GM19238 (cell line): ENCODE results near the gene WASL.
"Not testable (repeated sequence)": the region's sequence is repeated elsewhere in the genome, so short reads cannot be mapped to it uniquely, and the experiment has no call there.

Source experiments
- DNase-seq: peaks from one replicate; pipeline ENCODE4 v3.0.0; 2011; ENCODE audit warnings: low spot score; ENCODE audit not compliant: insufficient read length

The WASL gene

GRCh38 chr7:123661765-123662164 lies 87.0 kb downstream of the WASL start:
- DNase-seq: no peak

DNA sequence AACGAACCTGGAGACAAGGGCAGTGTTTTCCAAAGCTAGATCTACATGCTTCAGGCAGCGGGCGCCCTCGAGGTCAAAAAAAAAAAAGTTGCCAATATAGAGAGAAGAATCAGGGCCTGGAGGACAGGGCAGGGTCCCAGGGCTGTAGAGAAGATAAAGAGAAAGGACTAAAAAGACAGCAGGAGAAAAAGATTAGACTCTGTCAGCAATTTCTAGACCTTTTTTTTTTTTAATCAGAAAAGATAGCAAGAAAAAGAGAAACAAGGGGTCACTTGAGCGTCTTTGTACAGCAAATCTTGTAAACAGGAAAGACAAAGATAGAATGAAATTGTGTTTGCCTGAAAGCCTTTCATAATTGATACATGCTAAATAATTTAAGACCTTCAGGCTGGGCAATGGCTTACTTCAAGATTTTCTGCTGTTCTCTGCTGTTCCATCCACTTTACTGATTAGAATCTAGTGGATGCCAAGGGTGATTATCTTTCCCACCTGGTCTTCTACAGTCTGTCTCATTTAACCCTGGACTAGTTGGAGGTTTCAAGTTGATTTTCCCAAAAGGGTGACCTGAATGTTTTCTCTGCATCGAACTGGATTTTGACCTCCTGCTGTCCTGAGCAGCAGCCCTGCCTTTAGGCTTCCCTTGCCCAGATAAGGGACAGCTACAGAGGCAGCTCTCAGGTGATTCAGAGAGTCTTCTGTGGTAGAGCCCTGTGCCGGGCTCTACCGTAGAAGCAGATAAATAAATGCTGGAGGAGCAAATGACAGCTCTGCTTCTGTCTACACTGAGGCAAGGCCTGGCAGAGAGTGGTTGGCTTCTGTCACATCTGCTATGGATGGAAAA lies 88.1 kb downstream of the WASL start:
- no peak for DNase-seq

GRCh38 chr7:123658023-123658422 lies 90.8 kb downstream of the WASL start:
- DNase-seq: no peak

- DNase-seq: no peak
Observed at GRCh38 chr7:123657304-123657685, 91.5 kb downstream of the WASL start.

GRCh38 chr7:123656544-123657303 lies 92.1 kb downstream of the WASL start:
- DNase-seq: no peak

- DNase-seq: no peak
Observed at GRCh38 chr7:123655614-123656013, 93.2 kb downstream of the WASL start, which contains the start of gene LMOD2. Gene LMOD2 (plus strand): TSS chr7:123655866. CDS start chr7:123655964, 98 bp downstream.

DNA sequence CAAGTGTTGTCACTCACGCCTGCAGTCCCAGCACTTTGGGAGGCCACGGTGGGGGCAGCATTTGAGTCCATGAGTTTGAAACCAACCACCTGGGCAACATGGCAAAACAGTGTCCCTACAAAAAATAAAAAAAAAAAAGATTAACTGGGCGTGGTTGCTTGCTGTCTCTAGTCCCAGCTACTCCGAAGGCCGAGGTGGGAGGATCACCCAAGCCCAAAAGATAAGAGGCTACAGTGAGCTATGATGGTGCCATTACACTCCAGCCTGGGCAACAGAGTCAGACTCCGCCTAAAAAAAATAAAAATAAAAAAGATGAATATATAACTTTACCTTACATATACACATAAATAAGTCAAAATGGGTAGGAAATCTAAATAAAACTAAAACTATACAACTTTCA lies 95.6 kb downstream of the WASL start:
- no peak for DNase-seq

DNA sequence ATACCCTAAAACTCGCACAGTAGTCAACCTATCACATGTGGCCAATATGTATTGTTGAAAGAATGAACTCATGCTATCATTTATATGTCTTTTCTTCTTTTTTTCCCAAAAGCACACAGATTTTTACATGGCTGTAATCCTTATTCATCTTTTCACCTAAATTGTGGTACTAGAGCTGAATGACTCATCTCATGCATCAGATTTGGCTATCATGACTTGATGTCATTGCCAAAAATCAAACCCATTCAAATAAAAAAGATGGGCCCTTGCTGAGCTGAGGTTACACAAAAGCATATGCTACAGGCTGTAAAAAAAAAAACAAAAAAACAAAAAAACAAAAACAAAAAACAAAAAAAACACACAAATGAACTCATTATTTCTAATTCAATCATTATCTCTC lies 96.4 kb downstream of the WASL start:
- DNase-seq: no peak

DNA sequence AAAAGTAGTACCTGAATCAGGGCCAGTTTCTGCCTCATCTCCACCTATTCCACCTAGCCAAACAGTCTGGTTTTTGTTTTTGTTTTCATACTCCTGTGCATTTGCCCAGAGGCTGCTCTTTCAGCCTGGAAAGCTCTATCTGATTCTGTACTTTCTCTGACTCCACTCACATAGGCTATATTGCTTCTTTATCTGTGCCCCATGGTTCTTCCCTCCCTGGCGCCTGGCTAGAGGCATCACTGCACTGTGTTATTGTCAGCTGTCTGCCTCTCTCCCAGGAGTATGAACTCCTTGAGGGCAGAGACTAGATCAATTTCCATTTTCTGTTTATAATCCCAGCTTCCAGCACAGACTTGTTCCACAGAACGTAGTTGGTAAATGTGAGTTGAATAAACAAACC lies 98.2 kb downstream of the WASL start:
- no peak for DNase-seq

GRCh38 chr7:123649964-123650363 lies 98.8 kb downstream of the WASL start:
- DNase-seq: no peak

GRCh38 chr7:123647106-123647730 lies 101.6 kb downstream of the WASL start:
- no peak for DNase-seq

GRCh38 chr7:123645516-123645915 lies 103.3 kb downstream of the WASL start:
- no peak for DNase-seq

- no peak for DNase-seq
Observed at GRCh38 chr7:123643495-123644441, 105.0 kb downstream of the WASL start.

DNA sequence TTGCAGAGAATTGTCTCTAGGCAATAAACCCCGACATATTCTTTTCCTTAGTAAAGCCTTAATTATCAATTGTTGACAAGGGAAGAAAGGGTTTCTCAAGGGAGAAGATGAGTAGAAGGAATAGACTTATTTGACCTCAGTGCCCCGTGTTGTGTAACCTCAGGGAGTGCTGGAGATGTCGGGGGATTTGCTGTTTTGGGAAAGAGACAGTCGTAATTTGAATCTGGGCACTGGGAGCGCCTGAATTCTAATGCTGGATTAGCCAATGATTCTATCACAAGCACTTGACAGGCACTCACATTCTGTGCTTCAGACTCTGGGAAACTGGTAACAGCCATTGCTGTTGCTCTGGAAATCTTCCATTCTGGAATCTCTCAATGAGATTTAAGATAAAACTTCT lies 106.9 kb downstream of the WASL start:
- DNase-seq: no peak

DNA sequence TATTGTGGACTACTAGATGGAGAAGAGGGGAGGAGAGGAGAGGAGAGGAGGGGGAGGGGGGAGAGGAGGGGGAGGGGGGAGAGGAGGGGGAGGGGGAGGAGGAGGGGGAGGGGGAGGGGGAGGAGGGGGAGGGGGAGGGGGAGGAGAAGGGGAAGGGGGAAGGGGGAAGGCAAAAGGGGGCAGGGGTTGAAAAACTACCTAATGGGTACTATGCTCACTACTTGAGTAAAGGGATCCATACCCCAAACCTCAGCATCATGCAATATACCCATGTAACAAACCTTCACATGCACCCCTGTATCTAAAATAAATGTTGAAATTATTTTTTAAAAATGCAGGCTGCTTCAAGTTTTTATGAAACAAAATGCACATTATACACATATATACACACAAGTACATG lies 108.2 kb downstream of the WASL start:
- DNase-seq: no peak

DNA sequence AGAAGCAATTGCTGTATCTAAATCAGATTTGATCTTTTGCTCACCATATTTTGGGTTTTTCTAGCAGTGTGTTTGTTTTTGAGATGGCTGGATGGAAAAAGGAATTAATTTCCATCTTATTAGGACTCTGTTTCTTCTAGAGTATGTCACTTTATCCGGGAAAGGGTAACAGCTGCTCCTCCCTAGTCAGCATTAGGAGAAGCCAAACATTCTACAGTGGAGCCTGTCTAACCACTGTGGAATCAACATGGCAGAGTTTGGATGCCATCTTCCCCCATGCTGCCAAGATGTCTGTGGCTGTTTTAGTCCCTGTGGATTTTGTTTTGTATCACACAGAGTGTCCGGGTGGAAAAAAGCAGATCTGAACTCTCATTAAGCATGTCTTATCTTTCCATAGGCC lies 109.2 kb downstream of the WASL start:
- DNase-seq: no peak

- no peak for DNase-seq
Observed at GRCh38 chr7:123637878-123638277, 110.9 kb downstream of the WASL start.

DNA sequence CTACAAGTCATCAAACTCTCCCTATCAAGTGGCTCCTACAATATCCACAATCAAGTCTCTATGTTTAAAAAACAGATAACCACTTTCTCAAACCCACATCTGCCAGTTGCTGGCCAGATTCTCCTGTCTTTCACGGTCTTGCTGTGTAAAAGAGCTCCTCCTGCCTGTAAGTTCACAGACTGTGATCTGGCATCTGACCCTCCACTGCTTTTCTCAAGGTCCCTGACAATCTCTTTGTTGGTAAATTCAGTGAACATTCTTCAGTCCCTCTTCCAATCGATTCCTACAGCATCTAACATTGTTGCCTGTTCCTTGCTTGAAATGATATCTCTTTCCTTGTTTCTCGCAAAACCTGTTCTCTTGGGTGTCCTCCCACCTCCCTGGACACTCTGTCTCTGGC lies 111.6 kb downstream of the WASL start:
- no peak for DNase-seq

GRCh38 chr7:123635551-123636359 lies 113.0 kb downstream of the WASL start:
- DNase-seq: no peak

DNA sequence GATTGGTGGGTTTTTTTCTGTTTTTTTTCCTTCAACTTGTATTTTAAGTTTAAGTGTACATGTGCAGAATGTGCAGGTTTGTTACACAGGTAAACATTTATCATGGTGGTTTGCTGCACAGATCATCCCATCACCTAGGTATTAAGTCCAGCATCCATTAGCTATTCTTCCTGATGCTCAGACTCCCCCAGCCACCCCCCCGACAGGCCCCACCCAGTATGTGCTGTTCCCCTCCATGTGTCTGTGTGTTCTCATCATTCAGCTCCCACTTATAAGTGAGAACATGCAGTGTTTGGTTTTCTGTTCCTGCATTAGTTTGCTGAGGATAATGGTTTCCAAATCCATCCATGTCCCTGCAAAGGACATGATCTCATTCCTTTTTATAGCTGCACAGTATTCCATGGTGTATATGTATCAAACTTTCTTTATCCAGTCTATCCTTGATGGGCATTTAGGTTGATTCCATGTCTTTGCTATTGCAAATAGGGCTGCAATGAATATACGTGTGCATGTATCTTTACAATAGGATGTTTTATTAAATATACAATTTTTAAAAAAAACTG lies 114.7 kb downstream of the WASL start:
- DNase-seq: not testable (repeated sequence)
